ENCODE data around the gene PCBP1. TPM values are rescaled to one million over a fixed set of nuclear protein-coding genes. Genes with fewer than 3 reads are reported as not detected.

Gene PCBP1
- total and polyA plus RNA-seq, 9 of the 15 experiments (the other 6 are each of a cell fraction or from before 2014, with no cell fraction given) = 19.2 to 407 (median 78.1) TPM

DNA sequence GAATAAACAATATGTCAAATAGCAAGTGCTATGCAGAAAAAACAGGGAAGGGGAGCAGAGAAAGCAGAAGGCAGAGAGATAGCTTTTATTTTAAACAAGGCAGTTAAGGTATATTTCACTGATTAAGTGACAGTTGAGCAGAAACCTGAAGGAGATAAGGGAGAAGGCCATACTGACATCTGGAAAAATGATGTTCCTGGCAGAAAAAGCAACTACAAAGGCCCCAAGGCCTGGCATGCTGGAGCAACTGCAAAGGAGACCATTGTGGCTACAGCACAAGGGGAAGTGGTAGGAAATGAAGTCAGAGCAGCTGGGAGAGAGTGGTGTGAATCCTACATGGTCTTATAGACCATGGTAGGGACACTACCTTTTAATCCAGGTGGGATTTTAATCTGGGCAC lies 8.9 kb upstream of the PCBP1 start (continued):
- TF ChIP-seq, protein P1, sequence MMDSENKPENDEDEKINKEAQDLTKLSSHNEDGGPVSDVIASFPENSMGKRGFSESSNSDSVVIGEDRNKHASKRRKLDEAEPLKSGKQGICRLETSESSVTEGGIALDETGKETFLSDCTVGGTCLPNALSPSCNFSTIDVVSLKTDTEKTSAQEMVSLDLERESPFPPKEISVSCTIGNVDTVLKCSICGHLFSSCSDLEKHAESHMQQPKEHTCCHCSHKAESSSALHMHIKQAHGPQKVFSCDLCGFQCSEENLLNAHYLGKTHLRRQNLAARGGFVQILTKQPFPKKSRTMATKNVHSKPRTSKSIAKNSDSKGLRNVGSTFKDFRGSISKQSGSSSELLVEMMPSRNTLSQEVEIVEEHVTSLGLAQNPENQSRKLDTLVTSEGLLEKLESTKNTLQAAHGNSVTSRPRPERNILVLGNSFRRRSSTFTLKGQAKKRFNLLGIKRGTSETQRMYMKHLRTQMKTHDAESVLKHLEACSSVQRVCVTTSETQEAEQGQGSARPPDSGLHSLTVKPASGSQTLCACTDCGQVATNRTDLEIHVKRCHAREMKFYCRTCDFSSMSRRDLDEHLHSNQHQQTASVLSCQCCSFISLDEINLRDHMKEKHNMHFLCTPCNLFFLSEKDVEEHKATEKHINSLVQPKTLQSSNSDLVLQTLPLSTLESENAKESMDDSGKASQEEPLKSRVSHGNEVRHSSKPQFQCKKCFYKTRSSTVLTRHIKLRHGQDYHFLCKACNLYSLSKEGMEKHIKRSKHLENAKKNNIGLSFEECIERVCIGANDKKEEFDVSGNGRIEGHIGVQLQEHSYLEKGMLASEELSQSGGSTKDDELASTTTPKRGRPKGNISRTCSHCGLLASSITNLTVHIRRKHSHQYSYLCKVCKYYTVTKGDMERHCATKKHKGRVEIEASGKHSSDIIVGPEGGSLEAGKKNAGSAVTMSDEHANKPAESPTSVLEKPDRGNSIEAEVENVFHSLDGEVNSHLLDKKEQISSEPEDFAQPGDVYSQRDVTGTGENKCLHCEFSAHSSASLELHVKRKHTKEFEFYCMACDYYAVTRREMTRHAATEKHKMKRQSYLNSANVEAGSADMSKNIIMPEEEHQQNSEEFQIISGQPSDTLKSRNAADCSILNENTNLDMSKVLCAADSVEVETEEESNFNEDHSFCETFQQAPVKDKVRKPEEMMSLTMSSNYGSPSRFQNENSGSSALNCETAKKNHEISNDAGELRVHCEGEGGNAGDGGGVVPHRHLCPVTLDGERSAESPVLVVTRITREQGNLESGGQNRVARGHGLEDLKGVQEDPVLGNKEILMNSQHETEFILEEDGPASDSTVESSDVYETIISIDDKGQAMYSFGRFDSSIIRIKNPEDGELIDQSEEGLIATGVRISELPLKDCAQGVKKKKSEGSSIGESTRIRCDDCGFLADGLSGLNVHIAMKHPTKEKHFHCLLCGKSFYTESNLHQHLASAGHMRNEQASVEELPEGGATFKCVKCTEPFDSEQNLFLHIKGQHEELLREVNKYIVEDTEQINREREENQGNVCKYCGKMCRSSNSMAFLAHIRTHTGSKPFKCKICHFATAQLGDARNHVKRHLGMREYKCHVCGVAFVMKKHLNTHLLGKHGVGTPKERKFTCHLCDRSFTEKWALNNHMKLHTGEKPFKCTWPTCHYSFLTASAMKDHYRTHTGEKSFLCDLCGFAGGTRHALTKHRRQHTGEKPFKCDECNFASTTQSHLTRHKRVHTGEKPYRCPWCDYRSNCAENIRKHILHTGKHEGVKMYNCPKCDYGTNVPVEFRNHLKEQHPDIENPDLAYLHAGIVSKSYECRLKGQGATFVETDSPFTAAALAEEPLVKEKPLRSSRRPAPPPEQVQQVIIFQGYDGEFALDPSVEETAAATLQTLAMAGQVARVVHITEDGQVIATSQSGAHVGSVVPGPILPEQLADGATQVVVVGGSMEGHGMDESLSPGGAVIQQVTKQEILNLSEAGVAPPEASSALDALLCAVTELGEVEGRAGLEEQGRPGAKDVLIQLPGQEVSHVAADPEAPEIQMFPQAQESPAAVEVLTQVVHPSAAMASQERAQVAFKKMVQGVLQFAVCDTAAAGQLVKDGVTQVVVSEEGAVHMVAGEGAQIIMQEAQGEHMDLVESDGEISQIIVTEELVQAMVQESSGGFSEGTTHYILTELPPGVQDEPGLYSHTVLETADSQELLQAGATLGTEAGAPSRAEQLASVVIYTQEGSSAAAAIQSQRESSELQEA (IDR thresholded peaks at IDR 0.05; ENCODE audit: low read depth) = no peak
- TF ChIP-seq MYNN (IDR thresholded peaks at IDR 0.05) (0 out of 2 replicates have a peak, but pooled peaks have one; percentile 19), MYNN (CRISPR knock-in tag; IDR thresholded peaks at IDR 0.05) (no peak), TOE1 (IDR thresholded peaks at IDR 0.05; ENCODE audit: borderline replicate concordance) (no peak), TOE1 (CRISPR knock-in tag; IDR thresholded peaks at IDR 0.05; ENCODE audit: borderline replicate concordance, low read depth) (no peak), YY1 (IDR thresholded peaks at IDR 0.05; ENCODE audit: borderline replicate concordance in 1 of 3, control insufficient read depth in 1 of 3, extremely low read depth in 1 of 3, insufficient read depth in 3 of 3, insufficient read length in 1 of 3, insufficient replicate concordance in 2 of 3, low read depth in 1 of 3, low read length in 2 of 3) (peak in 1 of 3 experiments; percentile 30), HMG20A (CRISPR knock-in tag; conservative IDR thresholded peaks at IDR 0.05) (no peak), ZNF830 (CRISPR knock-in tag; IDR thresholded peaks at IDR 0.05) (no peak), ESRRB (CRISPR knock-in tag; IDR thresholded peaks at IDR 0.05; ENCODE audit: borderline replicate concordance) (no peak), TRIM24 (IDR thresholded peaks at IDR 0.05) (peak; percentile 64 to 65; a peak in 3 of 4 replicates)
- TF ChIP-seq, protein P2, sequence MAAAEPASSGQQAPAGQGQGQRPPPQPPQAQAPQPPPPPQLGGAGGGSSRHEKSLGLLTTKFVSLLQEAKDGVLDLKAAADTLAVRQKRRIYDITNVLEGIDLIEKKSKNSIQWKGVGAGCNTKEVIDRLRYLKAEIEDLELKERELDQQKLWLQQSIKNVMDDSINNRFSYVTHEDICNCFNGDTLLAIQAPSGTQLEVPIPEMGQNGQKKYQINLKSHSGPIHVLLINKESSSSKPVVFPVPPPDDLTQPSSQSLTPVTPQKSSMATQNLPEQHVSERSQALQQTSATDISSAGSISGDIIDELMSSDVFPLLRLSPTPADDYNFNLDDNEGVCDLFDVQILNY (CRISPR knock-in tag; IDR thresholded peaks at IDR 0.05) = no peak

Measured in K562 (cell line).